ENCODE results near the gene ZNF25. TPM values are rescaled to one million over a fixed set of nuclear protein-coding genes. Genes with fewer than 3 reads are reported as not detected.

The ZNF25 gene
- total RNA-seq, 1 experiment from 2014 or later, result 0.44 TPM

- TF ChIP-seq ETV6 (CRISPR knock-in tag; IDR thresholded peaks at IDR 0.05) (no peak), TEAD1 (CRISPR knock-in tag; IDR thresholded peaks at IDR 0.05) (no peak), HMGA2 (CRISPR knock-in tag; IDR thresholded peaks at IDR 0.05) (no peak), ZNF512 (CRISPR knock-in tag; IDR thresholded peaks at IDR 0.05; ENCODE audit: borderline replicate concordance) (no peak)
Measured at GRCh38 chr10:37976880-37977203, 395 bp upstream of the ZNF25 start (continued).

GRCh38 chr10:37975401-37975991, 951 bp downstream of the ZNF25 start:
- ATAC-seq (no peak), DNase-seq (ENCODE audit: low spot score) (no peak)
- H3K4me3 Mint-ChIP-seq, result peak overlapping the region; percentile 82
- peaks cover 40% of the 10 kb centered on the region for H3K9me3 Mint-ChIP-seq
- CTCF ChIA-PET, result no interaction called here
- peaks cover 11% of the 10 kb centered on the region for H3K4me1 Mint-ChIP-seq
- H3K36me3 Mint-ChIP-seq, result peaks cover 24% of the 10 kb centered on the region
- POLR2A ChIA-PET, result no interaction called here
- TF ChIP-seq ZNF532 (CRISPR knock-in tag; IDR thresholded peaks at IDR 0.05; ENCODE audit: borderline replicate concordance) (no peak), ZNF671 (CRISPR knock-in tag; IDR thresholded peaks at IDR 0.05) (no peak), E2F4 (CRISPR knock-in tag; IDR thresholded peaks at IDR 0.05; ENCODE audit: borderline replicate concordance, low read depth) (no peak), PRRX2 (CRISPR knock-in tag; IDR thresholded peaks at IDR 0.05) (no peak), TP53 (CRISPR knock-in tag; IDR thresholded peaks at IDR 0.05) (no peak), ZNF281 (CRISPR knock-in tag; IDR thresholded peaks at IDR 0.05) (no peak), HMGA2 (CRISPR knock-in tag; IDR thresholded peaks at IDR 0.05) (no peak), AR (CRISPR knock-in tag; IDR thresholded peaks at IDR 0.05) (no peak), ATF3 (CRISPR knock-in tag; conservative IDR thresholded peaks at IDR 0.05) (no peak), RELA (CRISPR knock-in tag; IDR thresholded peaks at IDR 0.05; ENCODE audit: borderline replicate concordance) (no peak), ZBTB21 (CRISPR knock-in tag; IDR thresholded peaks at IDR 0.05; ENCODE audit: borderline replicate concordance) (no peak), ATF6 (CRISPR knock-in tag; IDR thresholded peaks at IDR 0.05) (no peak)
- no peaks in the 10 kb centered on the region for H3K27me3 Mint-ChIP-seq (ENCODE audit: low read depth)
- H3K27ac Mint-ChIP-seq, result peak overlapping the region; percentile 53; the same call in 1 of the 2 replicates
